ENCODE results near the gene HCN3. TPM values are rescaled to one million over a fixed set of nuclear protein-coding genes. Genes with fewer than 3 reads are reported as not detected.
"Not testable (repeated sequence)": the region's sequence is repeated elsewhere in the genome, so short reads cannot be mapped to it uniquely, and the experiment has no call there.

Gene HCN3
- total RNA-seq (0.76 TPM), polyA plus RNA-seq (2.6 TPM)
- long read RNA-seq, donor 1 = 0 reads
- long read RNA-seq, donor 2, partial matches to known transcripts = 0 of 1 reads
- long read RNA-seq, donor 2, other reads (novel, unspliced or antisense) = 0 of 1 reads
- long read RNA-seq, donor 3 = 0 reads
- long read RNA-seq, donor 4 = 0 reads
- long read RNA-seq, donor 5 = 0 reads
- long read RNA-seq, donor 6, partial matches to known transcripts = 0 of 1 reads
- long read RNA-seq, donor 6, other reads (novel, unspliced or antisense) = 0 of 1 reads
- long read RNA-seq, donor 7 = 0 reads
- long read RNA-seq, donor 8 = 0 reads
- long read RNA-seq, donor 9 = 0 reads
- long read RNA-seq, donor 10, partial matches to known transcripts = 16 of 16 reads
- long read RNA-seq, donor 10, other reads (novel, unspliced or antisense) = 0 of 16 reads

GRCh38 chr1:155277070-155277901 lies at the start of gene HCN3:
Gene HCN3, plus strand, starts transcription at chr1:155277463. Its CDS starts 128 bp downstream, at chr1:155277591.
- Histone ChIP-seq H3K27me3 (ENCODE audit: control insufficient read depth in 2 of 2, insufficient read depth in 1 of 2, low read length in 1 of 2) (peaks cover 0 to 19% of the 10 kb centered on the region in 2 donors), H3K27ac (ENCODE audit: low read depth in 1 of 2, low read length in 1 of 2) (peak within 1 kb of the TSS; percentile 32 to 47), H3K4me3 (ENCODE audit: low read length in 2 of 2) (peak within 1 kb of the TSS; percentile 46 to 64), H3K36me3 (ENCODE audit: control insufficient read depth in 2 of 2, insufficient read depth in 2 of 2, low read length in 1 of 2) (no peaks in the 10 kb centered on the region), H3K9me3 (ENCODE audit: control insufficient read depth in 2 of 2, insufficient read depth in 1 of 2, low read length in 1 of 2) (no peaks in the 10 kb centered on the region), H3K4me1 (ENCODE audit: control insufficient read depth in 2 of 2, insufficient read depth in 2 of 2, low read length in 2 of 2) (peaks cover 19 to 38% of the 10 kb centered on the region in 2 donors)
- peak; percentile 83 to 95 (median 90) for DNase-seq (ENCODE audit: low read depth in 6 of 9, low spot score in 9 of 9)
- WGBS = 1% methylated on average over 68 of the region's 68 CpGs

GRCh38 chr1:155228096-155228427 lies 49.2 kb upstream of the HCN3 start:
- peaks cover 8 to 24% of the 10 kb centered on the region in 2 donors for H3K4me1 ChIP-seq (ENCODE audit: control insufficient read depth in 2 of 2, insufficient read depth in 2 of 2, low read length in 2 of 2)
- no peaks in the 10 kb centered on the region for H3K27me3 ChIP-seq (ENCODE audit: control insufficient read depth in 2 of 2, insufficient read depth in 1 of 2, low read length in 1 of 2)
- WGBS = 75% methylated on average over 9 of the region's 9 CpGs
- peak overlapping the region; percentile 63 to 67 for H3K4me3 ChIP-seq (ENCODE audit: low read length in 2 of 2)
- H3K27ac ChIP-seq (ENCODE audit: low read depth in 1 of 2, low read length in 1 of 2) = peak overlapping the region; percentile 91 to 93
- no peaks in the 10 kb centered on the region for H3K9me3 ChIP-seq (ENCODE audit: control insufficient read depth in 2 of 2, insufficient read depth in 1 of 2, low read length in 1 of 2)
- H3K36me3 ChIP-seq (ENCODE audit: control insufficient read depth in 2 of 2, insufficient read depth in 2 of 2, low read length in 1 of 2) = peaks cover 7 to 10% of the 10 kb centered on the region in 2 donors
- no peak for DNase-seq (ENCODE audit: low read depth in 6 of 9, low spot score in 9 of 9)

GRCh38 chr1:155231302-155231701 lies 46.0 kb upstream of the HCN3 start:
- not testable (repeated sequence) for H3K9me3 ChIP-seq (ENCODE audit: control insufficient read depth in 2 of 2, insufficient read depth in 1 of 2, low read length in 1 of 2); DNase-seq (ENCODE audit: low read depth in 6 of 9, low spot score in 9 of 9); H3K36me3 ChIP-seq (ENCODE audit: control insufficient read depth in 2 of 2, insufficient read depth in 2 of 2, low read length in 1 of 2); H3K27me3 ChIP-seq (ENCODE audit: control insufficient read depth in 2 of 2, insufficient read depth in 1 of 2, low read length in 1 of 2); H3K27ac ChIP-seq (ENCODE audit: low read depth in 1 of 2, low read length in 1 of 2); H3K4me3 ChIP-seq (ENCODE audit: low read length in 2 of 2)
- 94% methylated on average over 3 of the region's 3 CpGs for WGBS
- peaks cover 2 to 14% of the 10 kb centered on the region in 2 donors for H3K4me1 ChIP-seq (ENCODE audit: control insufficient read depth in 2 of 2, insufficient read depth in 2 of 2, low read length in 2 of 2)

DNA sequence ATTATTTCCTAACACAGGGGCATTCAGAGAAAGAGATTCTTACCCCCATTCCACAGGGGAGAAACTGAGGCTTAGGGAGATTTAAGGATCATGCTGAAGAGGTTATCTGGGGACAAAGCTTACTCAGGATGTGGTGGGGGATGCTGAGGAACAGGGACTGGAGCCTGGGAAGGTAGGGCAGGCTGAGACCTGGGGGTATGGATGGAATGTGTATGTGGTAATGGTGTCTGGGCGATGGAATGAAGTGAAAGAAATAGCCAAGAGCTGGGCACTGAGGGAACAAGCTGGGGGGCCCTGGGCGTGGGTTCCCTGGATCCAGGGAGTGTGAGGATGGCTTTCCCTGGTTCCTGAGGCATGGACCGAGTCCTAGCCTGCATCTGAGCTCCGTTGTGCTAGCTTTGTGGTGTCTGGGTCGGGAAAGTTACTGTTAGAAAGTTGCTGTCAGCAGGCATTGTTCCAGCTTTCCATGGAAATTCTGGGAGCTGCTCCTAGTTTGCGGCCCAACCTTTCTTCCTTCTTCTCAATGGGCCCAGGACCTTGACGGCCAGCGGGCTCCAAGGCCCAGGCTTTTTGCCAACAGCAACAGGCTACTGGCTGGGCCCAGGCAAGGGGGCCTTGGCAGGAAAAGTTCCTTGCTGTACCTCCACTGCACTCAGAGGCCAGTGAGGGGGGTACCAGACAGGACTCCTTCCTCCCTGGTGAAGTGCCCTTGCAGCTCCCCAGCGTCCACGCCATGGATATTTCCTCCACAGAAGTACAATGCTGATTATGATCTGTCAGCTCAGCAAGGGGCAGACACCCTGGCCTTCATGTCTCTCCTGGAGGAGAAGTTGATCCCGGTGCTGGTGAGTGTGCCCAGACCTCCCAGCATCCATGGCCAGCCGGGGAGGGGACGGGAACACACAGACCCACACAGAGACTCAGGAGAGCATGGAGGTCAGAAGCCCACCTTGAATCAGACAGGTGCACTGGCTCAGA lies 45.0 kb upstream of the HCN3 start:
- not testable (repeated sequence) for H3K4me1 ChIP-seq (ENCODE audit: control insufficient read depth in 2 of 2, insufficient read depth in 2 of 2, low read length in 2 of 2); H3K27me3 ChIP-seq (ENCODE audit: control insufficient read depth in 2 of 2, insufficient read depth in 1 of 2, low read length in 1 of 2); H3K27ac ChIP-seq (ENCODE audit: low read depth in 1 of 2, low read length in 1 of 2); H3K4me3 ChIP-seq (ENCODE audit: low read length in 2 of 2); DNase-seq (ENCODE audit: low read depth in 6 of 9, low spot score in 9 of 9); H3K9me3 ChIP-seq (ENCODE audit: control insufficient read depth in 2 of 2, insufficient read depth in 1 of 2, low read length in 1 of 2)
- WGBS = 92% methylated on average over 13 of the region's 13 CpGs
- H3K36me3 ChIP-seq (ENCODE audit: control insufficient read depth in 2 of 2, insufficient read depth in 2 of 2, low read length in 1 of 2) = peaks cover 15 to 17% of the 10 kb centered on the region in 2 donors

DNA sequence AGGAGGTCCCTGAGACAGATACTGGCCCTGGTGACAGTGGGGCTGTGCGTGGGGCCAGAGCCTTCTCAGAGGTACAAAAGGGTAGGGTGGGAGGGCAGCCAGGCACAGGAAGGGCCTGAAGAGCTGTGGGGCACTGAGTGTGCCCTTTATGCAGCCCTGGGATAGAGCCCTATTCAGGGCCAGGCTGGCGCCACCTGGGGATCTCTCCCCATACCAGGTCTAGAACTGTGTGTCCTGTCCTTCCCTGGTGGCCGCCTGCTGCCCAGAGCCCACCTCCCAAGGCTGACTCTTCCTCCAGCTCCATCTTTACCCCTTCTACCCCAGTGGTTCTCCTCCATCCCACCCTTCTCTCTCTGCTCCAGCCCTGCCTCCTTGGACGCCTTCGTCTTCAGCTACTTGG lies 43.8 kb upstream of the HCN3 start:
- WGBS = 98% methylated on average over 2 of the region's 5 CpGs
- H3K4me3 ChIP-seq (ENCODE audit: low read length in 2 of 2); H3K27me3 ChIP-seq (ENCODE audit: control insufficient read depth in 2 of 2, insufficient read depth in 1 of 2, low read length in 1 of 2); H3K27ac ChIP-seq (ENCODE audit: low read depth in 1 of 2, low read length in 1 of 2); H3K9me3 ChIP-seq (ENCODE audit: control insufficient read depth in 2 of 2, insufficient read depth in 1 of 2, low read length in 1 of 2); DNase-seq (ENCODE audit: low read depth in 6 of 9, low spot score in 9 of 9); H3K4me1 ChIP-seq (ENCODE audit: control insufficient read depth in 2 of 2, insufficient read depth in 2 of 2, low read length in 2 of 2): not testable (repeated sequence)
- H3K36me3 ChIP-seq (ENCODE audit: control insufficient read depth in 2 of 2, insufficient read depth in 2 of 2, low read length in 1 of 2) = peaks cover 19 to 22% of the 10 kb centered on the region in 2 donors

GRCh38 chr1:155235375-155235774 lies 41.9 kb upstream of the HCN3 start:
- not testable (repeated sequence) for H3K9me3 ChIP-seq (ENCODE audit: control insufficient read depth in 2 of 2, insufficient read depth in 1 of 2, low read length in 1 of 2); DNase-seq (ENCODE audit: low read depth in 6 of 9, low spot score in 9 of 9); H3K4me3 ChIP-seq (ENCODE audit: low read length in 2 of 2); H3K4me1 ChIP-seq (ENCODE audit: control insufficient read depth in 2 of 2, insufficient read depth in 2 of 2, low read length in 2 of 2); H3K27ac ChIP-seq (ENCODE audit: low read depth in 1 of 2, low read length in 1 of 2); H3K27me3 ChIP-seq (ENCODE audit: control insufficient read depth in 2 of 2, insufficient read depth in 1 of 2, low read length in 1 of 2)
- H3K36me3 ChIP-seq (ENCODE audit: control insufficient read depth in 2 of 2, insufficient read depth in 2 of 2, low read length in 1 of 2) = peaks cover 26 to 27% of the 10 kb centered on the region in 2 donors
- WGBS = 96% methylated on average over 8 of the region's 9 CpGs

GRCh38 chr1:155236451-155236850 lies 40.8 kb upstream of the HCN3 start:
- H3K4me1 ChIP-seq (ENCODE audit: control insufficient read depth in 2 of 2, insufficient read depth in 2 of 2, low read length in 2 of 2) = peaks cover 6 to 12% of the 10 kb centered on the region in 2 donors
- H3K9me3 ChIP-seq (ENCODE audit: control insufficient read depth in 2 of 2, insufficient read depth in 1 of 2, low read length in 1 of 2) = no peaks in the 10 kb centered on the region
- DNase-seq (ENCODE audit: low read depth in 6 of 9, low spot score in 9 of 9) = no peak
- H3K27ac ChIP-seq (ENCODE audit: low read depth in 1 of 2, low read length in 1 of 2) = no peak overlapping the region
- H3K36me3 ChIP-seq (ENCODE audit: control insufficient read depth in 2 of 2, insufficient read depth in 2 of 2, low read length in 1 of 2) = peaks cover 26 to 27% of the 10 kb centered on the region in 2 donors
- H3K4me3 ChIP-seq (ENCODE audit: low read length in 2 of 2) = no peak overlapping the region
- no peaks in the 10 kb centered on the region for H3K27me3 ChIP-seq (ENCODE audit: control insufficient read depth in 2 of 2, insufficient read depth in 1 of 2, low read length in 1 of 2)
- 96% methylated on average over 5 of the region's 5 CpGs for whole genome bisulfite sequencing

DNA sequence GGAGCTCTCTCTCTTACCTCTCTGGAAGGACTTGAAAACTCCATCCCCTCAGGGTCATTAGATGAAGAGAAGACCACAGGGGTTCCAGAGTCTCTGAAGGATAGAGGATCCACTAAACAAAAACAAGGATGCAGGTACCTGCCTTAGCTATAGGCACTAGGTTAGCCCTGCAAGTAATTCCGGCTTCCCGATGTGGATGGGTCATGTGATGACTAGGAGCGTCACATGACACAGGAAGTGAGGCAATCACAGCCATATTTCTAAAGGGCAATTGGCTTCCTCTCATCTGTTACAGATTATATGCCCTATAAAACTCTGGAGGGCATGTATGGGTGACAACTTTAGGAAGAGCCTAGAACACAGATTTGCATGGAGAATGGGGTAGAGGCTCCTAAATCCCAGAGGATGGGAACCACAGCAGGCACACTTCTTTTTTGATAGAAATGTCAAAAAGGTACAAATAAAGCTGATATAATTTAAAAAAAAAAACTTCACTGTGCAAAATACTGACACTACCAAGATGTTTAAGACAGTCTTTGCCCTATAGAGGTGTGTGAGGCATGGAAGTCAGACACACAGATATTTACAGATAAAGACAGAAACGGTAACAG lies 36.1 kb upstream of the HCN3 start:
- Histone ChIP-seq H3K27ac (ENCODE audit: low read depth in 1 of 2, low read length in 1 of 2) (peak overlapping the region in 1 of 2 donors; percentile 34), H3K4me3 (ENCODE audit: low read length in 2 of 2) (peak overlapping the region; percentile 45 to 57), H3K36me3 (ENCODE audit: control insufficient read depth in 2 of 2, insufficient read depth in 2 of 2, low read length in 1 of 2) (peaks cover 19 to 23% of the 10 kb centered on the region in 2 donors), H3K9me3 (ENCODE audit: control insufficient read depth in 2 of 2, insufficient read depth in 1 of 2, low read length in 1 of 2) (peaks cover 0 to 5% of the 10 kb centered on the region in 2 donors), H3K27me3 (ENCODE audit: control insufficient read depth in 2 of 2, insufficient read depth in 1 of 2, low read length in 1 of 2) (no peaks in the 10 kb centered on the region), H3K4me1 (ENCODE audit: control insufficient read depth in 2 of 2, insufficient read depth in 2 of 2, low read length in 2 of 2) (peaks cover 20 to 36% of the 10 kb centered on the region in 2 donors)
- DNase-seq (ENCODE audit: low read depth in 6 of 9, low spot score in 9 of 9) = peak in 8 of 9 donors; percentile 72 to 93 (median 80)
- 20% methylated on average over 4 of the region's 4 CpGs for WGBS
